DND-41 (cell line): Measurements from ENCODE around the gene RNASE12.
"Not testable (repeated sequence)": the region's sequence is repeated elsewhere in the genome, so short reads cannot be mapped to it uniquely, and the experiment has no call there.

ENCODE experiments used
- ATAC-seq: fragments of 200-7000 bp; cut with Tn5 transposase; 3 replicates; pipeline ENCODE4 v1.9.1; 2021; ENCODE audit warnings: low read depth; ENCODE audit not compliant: insufficient read depth
- DNase-seq: peaks from one replicate; pipeline ENCODE4 v3.0.0-alpha.2; 2020
- H2AFZ ChIP-seq: 2 replicates; pipeline ENCODE4 v1.6.0; 2012; ENCODE audit warnings: low read depth, low read length
- H3K27ac ChIP-seq: 2 replicates; pipeline ENCODE4 v1.5.1; 2012; ENCODE audit warnings: low read length, inconsistent platforms
- H3K27me3 ChIP-seq: fragments of 200-600 bp; sonication (generic); 2 replicates; pipeline ENCODE4 v1.6.0; 2012; ENCODE audit warnings: low read length, mild to moderate bottlenecking, inconsistent platforms; ENCODE audit not compliant: insufficient read depth, poor library complexity
- H3K36me3 ChIP-seq: 2 replicates; pipeline ENCODE4 v1.5.1; 2012; ENCODE audit warnings: low read length, inconsistent platforms; ENCODE audit not compliant: insufficient read depth
- H3K4me1 ChIP-seq: 2 replicates; pipeline ENCODE4 v1.5.1; 2012; ENCODE audit warnings: mild to moderate bottlenecking, low read length; ENCODE audit not compliant: insufficient read depth
- H3K4me2 ChIP-seq: 2 replicates; pipeline ENCODE4 v1.6.0; 2012; ENCODE audit warnings: mild to moderate bottlenecking, moderate library complexity, low read length, inconsistent platforms; ENCODE audit not compliant: insufficient read depth
- H3K4me3 ChIP-seq, 2 experiments: fragments of 200-600 bp in 1 of 2; shearing (Covaris generic) in 1 of 2; 2 replicates each; pipeline ENCODE4 v1.5.1; 2012 to 2016; ENCODE audit warnings: inconsistent platforms in 2 of 2, low read length in 2 of 2, mild to moderate bottlenecking in 2 of 2, low read depth in 1 of 2, moderate library complexity in 1 of 2
- H3K79me2 ChIP-seq: 2 replicates; pipeline ENCODE4 v1.6.0; 2012; ENCODE audit warnings: low read length, inconsistent platforms; ENCODE audit not compliant: insufficient read depth
- H3K9ac ChIP-seq: 2 replicates; pipeline ENCODE4 v1.6.0; 2012; ENCODE audit warnings: low read depth, mild to moderate bottlenecking, inconsistent platforms, low read length, moderate library complexity
- H3K9me3 ChIP-seq: 2 replicates; pipeline ENCODE4 v1.5.1; 2012; ENCODE audit warnings: low read length, moderate library complexity, mild to moderate bottlenecking, inconsistent platforms; ENCODE audit not compliant: insufficient read depth, severe bottlenecking
- H4K20me1 ChIP-seq: 2 replicates; pipeline ENCODE4 v1.6.0; 2012; ENCODE audit warnings: low read length; ENCODE audit not compliant: insufficient read depth
- CTCF ChIP-seq: IDR thresholded peaks from 2 replicates; pipeline ENCODE4 v1.5.1; 2012; ENCODE audit warnings: borderline replicate concordance, low read length, moderate library complexity, mild to moderate bottlenecking; ENCODE audit not compliant: poor library complexity, severe bottlenecking; ENCODE audit errors: extremely low read depth
- EZH2 ChIP-seq: IDR thresholded peaks from 3 replicates; pipeline ENCODE4 v1.6.1; 2012; ENCODE audit warnings: borderline replicate concordance, low read depth, mild to moderate bottlenecking, moderate library complexity, low read length, inconsistent platforms; ENCODE audit not compliant: severe bottlenecking

RNASE12 gene

GRCh38 chr14:20620798-20621478 is 29.8 kb upstream of the RNASE12 start:
- H3K9ac ChIP-seq: no peak overlapping the region
- no peaks in the 10 kb centered on the region for H3K9me3 ChIP-seq
- no peaks in the 10 kb centered on the region for H4K20me1 ChIP-seq
- H3K36me3 ChIP-seq: no peaks in the 10 kb centered on the region
- no peaks in the 10 kb centered on the region for H3K27me3 ChIP-seq
- DNase-seq: no peak
- H2AFZ ChIP-seq: no peak overlapping the region
- no peak overlapping the region for H3K4me2 ChIP-seq
- ATAC-seq: no peak
- H3K27ac ChIP-seq: no peak overlapping the region
- H3K79me2 ChIP-seq: no peaks in the 10 kb centered on the region
- TF ChIP-seq CTCF (no peak), EZH2 (no peak)
- H3K4me3 ChIP-seq: no peak overlapping the region
- no peaks in the 10 kb centered on the region for H3K4me1 ChIP-seq

- not testable (repeated sequence) for H3K4me1 ChIP-seq, H3K9ac ChIP-seq, H3K27me3 ChIP-seq, H3K4me2 ChIP-seq, H3K36me3 ChIP-seq, DNase-seq, H3K27ac ChIP-seq, ATAC-seq, H4K20me1 ChIP-seq, H3K9me3 ChIP-seq, H3K4me3 ChIP-seq, H2AFZ ChIP-seq, H3K79me2 ChIP-seq
These were observed 28.5 kb upstream of the RNASE12 start for GRCh38 chr14:20619688-20620087.

DNA sequence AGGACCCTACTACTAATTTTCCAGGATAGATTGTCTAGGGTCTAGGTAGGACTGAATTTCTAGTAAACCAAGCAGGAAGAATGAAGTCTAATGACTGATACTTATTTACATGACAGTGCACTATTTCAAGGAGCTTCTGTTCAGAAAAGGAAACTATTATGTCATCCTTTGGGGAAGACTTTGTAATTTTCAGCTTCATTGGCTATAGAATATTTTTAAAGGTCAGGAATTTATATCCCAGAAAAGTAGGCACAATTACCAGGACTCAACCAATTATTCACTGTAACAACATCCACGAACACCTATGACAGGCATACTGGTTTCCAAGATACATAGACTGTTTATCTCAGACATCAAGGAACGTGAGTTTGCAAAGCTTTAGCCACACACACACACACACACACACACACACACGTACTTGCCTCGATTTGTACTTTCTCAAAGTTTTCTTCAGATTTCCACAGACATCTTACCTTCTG is 27.1 kb upstream of the RNASE12 start:
- H3K9ac ChIP-seq: no peak overlapping the region
- ATAC-seq: no peak
- no peak overlapping the region for H3K4me3 ChIP-seq
- TF ChIP-seq EZH2 (no peak), CTCF (no peak)
- no peaks in the 10 kb centered on the region for H4K20me1 ChIP-seq
- DNase-seq: no peak
- no peak overlapping the region for H3K27ac ChIP-seq
- H3K9me3 ChIP-seq: no peaks in the 10 kb centered on the region
- H2AFZ ChIP-seq: no peak overlapping the region
- H3K4me1 ChIP-seq: peaks cover 16% of the 10 kb centered on the region
- H3K79me2 ChIP-seq: no peaks in the 10 kb centered on the region
- H3K4me2 ChIP-seq: no peak overlapping the region
- H3K27me3 ChIP-seq: no peaks in the 10 kb centered on the region
- no peaks in the 10 kb centered on the region for H3K36me3 ChIP-seq

DNA sequence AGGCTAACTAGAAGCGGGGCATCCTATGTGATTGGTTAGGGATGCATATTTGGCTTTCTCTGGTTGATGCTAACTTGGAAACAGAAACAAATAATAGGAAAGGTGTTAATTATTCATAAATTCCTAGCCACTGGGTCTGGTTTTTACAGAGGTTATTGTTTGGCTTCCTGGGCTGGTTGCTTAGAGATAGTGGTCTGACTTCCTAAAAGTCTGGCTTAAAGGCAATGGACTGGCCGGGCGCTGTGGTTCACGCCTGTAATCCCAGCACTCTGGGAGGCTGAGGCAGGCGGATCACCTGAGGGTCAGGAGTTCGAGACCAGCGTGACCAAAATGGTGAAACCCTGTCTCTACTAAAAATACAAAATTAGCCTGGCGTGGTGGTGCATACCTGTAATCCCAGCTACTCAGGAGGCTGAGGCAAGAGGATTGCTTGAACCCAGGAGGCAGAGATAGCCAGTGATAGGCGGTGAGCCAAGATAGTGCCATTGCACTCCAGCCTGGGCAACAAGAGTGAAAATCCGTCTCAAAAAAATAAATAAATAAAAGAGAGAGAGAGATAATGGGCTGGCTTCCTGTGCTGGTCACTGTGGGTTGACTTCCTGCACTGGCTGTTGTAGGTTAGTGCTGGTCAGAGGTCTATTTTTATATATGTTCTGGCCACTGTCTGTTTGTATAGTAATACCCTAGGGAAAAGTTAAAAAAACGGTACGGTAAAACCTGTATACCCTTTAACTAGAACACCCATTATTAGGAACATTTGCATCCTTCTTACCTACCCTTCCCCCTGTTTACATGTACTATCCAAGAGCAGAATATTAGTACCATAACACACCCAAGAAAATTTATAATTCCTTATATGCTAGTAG is 26.2 kb upstream of the RNASE12 start:
- Histone ChIP-seq H3K27me3 (no peaks in the 10 kb centered on the region), H3K9me3 (no peaks in the 10 kb centered on the region), H3K4me2 (no peak overlapping the region), H3K4me3 (no peak overlapping the region), H3K9ac (no peak overlapping the region), H3K4me1 (peaks cover 25% of the 10 kb centered on the region), H4K20me1 (no peaks in the 10 kb centered on the region), H2AFZ (no peak overlapping the region), H3K36me3 (no peaks in the 10 kb centered on the region), H3K27ac (no peak overlapping the region), H3K79me2 (no peaks in the 10 kb centered on the region)
- no peak for TF ChIP-seq EZH2
- TF ChIP-seq CTCF: no peak
- no peak for DNase-seq
- ATAC-seq: no peak
